Tibial nerve (tissue), 4 donors: ENCODE results near the gene ILDR1. TPM values are rescaled to one million over a fixed set of nuclear protein-coding genes. Genes with fewer than 3 reads are reported as not detected.

ENCODE experiments used
- DNase-seq, 2 donors: peaks; one replicate each; pipeline ENCODE4 v3.0.0-alpha.2; 2019; ENCODE audit warnings: low spot score in 2 of 2
- H3K27ac ChIP-seq, 4 donors: fragments of 200-600 bp; sonication (generic) in 3 of 4; one replicate each; pipeline ENCODE4 v1.5.1; 2017 to 2019; ENCODE audit warnings: mild to moderate bottlenecking in 1 of 4
- H3K27me3 ChIP-seq, 2 donors: fragments of 200-600 bp; sonication (generic) in 1 of 2; one replicate each; pipeline versions ENCODE4 v1.5.1 to v1.6.0; 2017 to 2019
- H3K36me3 ChIP-seq, 3 donors: fragments of 200-600 bp; sonication (generic); one replicate each; pipeline ENCODE4 v1.5.1; 2018 to 2019
- H3K4me1 ChIP-seq, 4 donors: fragments of 200-600 bp; sonication (generic) in 3 of 4; one replicate each; pipeline ENCODE4 v1.5.1; 2017 to 2019
- H3K4me3 ChIP-seq, 4 donors: fragments of 200-600 bp; sonication (generic) in 3 of 4; one replicate each; pipeline ENCODE4 v1.5.1; 2017 to 2019; ENCODE audit warnings: mild to moderate bottlenecking in 1 of 4, moderate library complexity in 1 of 4
- H3K9me3 ChIP-seq, 4 donors: fragments of 200-600 bp; sonication (generic) in 3 of 4; one replicate each; pipeline ENCODE4 v1.5.1; 2017 to 2019
- CTCF ChIP-seq, 5 experiments: fragments of 200-600 bp in 3 of 5; fragments of 450-650 bp in 2 of 5; sonication (generic) in 3 of 5; IDR thresholded peaks; one replicate each; pipeline ENCODE4 v1.5.1; 2016 to 2019; ENCODE audit warnings: antibody characterized with exemption in 5 of 5, mild to moderate bottlenecking in 3 of 5, moderate library complexity in 2 of 5
- EP300 ChIP-seq, 2 donors: sonication (generic); formaldehyde crosslinking; IDR thresholded peaks; one replicate each; pipeline ENCODE4 v1.6.1; 2017; ENCODE audit warnings: antibody characterized with exemption in 2 of 2, mild to moderate bottlenecking in 1 of 2
- POLR2A ChIP-seq, 2 donors: fragments of 450-650 bp; IDR thresholded peaks; one replicate each; pipeline ENCODE4 v1.6.1; 2017; ENCODE audit warnings: antibody characterized with exemption in 2 of 2, mild to moderate bottlenecking in 2 of 2, moderate library complexity in 2 of 2
- WGBS, 2 donors: methylation state at CpG; one replicate each; pipeline ENCODE4 v1.1.5; 2018; 5-methylcytosine and 5-hydroxymethylcytosine counted together
- total RNA-seq, 4 donors: library from RNA; depleted of rRNA; stranded (reverse); fragments of >200 nt; gene quantifications; one replicate each; pipeline ENCODE4 v1.1.0, GENCODE V29; 2016

Gene ILDR1
- total RNA-seq, 4 donors from 2014 or later, result not detected

- Histone ChIP-seq H3K4me1 (peaks cover 0 to 9% (median 3%) of the 10 kb centered on the region in 4 donors), H3K9me3 (no peaks in the 10 kb centered on the region), H3K36me3 (no peaks in the 10 kb centered on the region), H3K4me3 (no peak overlapping the region), H3K27me3 (no peaks in the 10 kb centered on the region), H3K27ac (peak overlapping the region in 2 of 4 donors; percentile 53 to 55)
- DNase-seq, result peak; percentile 20 to 36
- WGBS, 2 donors, result 53 to 55% methylated on average over 14 of the region's 14 CpGs
- TF ChIP-seq POLR2A (IDR thresholded peaks at IDR 0.05) (no peak), CTCF (IDR thresholded peaks at IDR 0.05) (peak in 1 of 5 experiments; percentile 17), EP300 (IDR thresholded peaks at IDR 0.05) (peak in 1 of 2 donors; percentile 73)
These were observed 26.6 kb downstream of the ILDR1 start for GRCh38 chr3:121995161-121996137.

GRCh38 chr3:121994551-121994950 is 27.5 kb downstream of the ILDR1 start:
- Histone ChIP-seq H3K4me3 (no peak overlapping the region), H3K4me1 (peaks cover 0 to 9% (median 3%) of the 10 kb centered on the region in 4 donors), H3K36me3 (no peaks in the 10 kb centered on the region), H3K27ac (peak overlapping the region in 2 of 4 donors; percentile 53 to 55), H3K27me3 (no peaks in the 10 kb centered on the region), H3K9me3 (no peaks in the 10 kb centered on the region)
- no peak for DNase-seq
- TF ChIP-seq POLR2A (IDR thresholded peaks at IDR 0.05) (no peak), EP300 (IDR thresholded peaks at IDR 0.05) (no peak), CTCF (IDR thresholded peaks at IDR 0.05) (no peak)
- 81 to 82% methylated on average over 3 of the region's 3 CpGs for WGBS, 2 donors

GRCh38 chr3:121992601-121993560 is 29.2 kb downstream of the ILDR1 start:
- Histone ChIP-seq H3K4me1 (peaks cover 0 to 9% (median 0%) of the 10 kb centered on the region in 4 donors), H3K27me3 (no peaks in the 10 kb centered on the region), H3K4me3 (no peak overlapping the region), H3K9me3 (no peaks in the 10 kb centered on the region), H3K27ac (peak overlapping the region in 1 of 4 donors; percentile 12), H3K36me3 (no peaks in the 10 kb centered on the region)
- DNase-seq, result no peak
- 92% methylated on average over 20 to 31 of the region's 31 CpGs for WGBS, 2 donors
- TF ChIP-seq CTCF (IDR thresholded peaks at IDR 0.05) (no peak), EP300 (IDR thresholded peaks at IDR 0.05) (no peak), POLR2A (IDR thresholded peaks at IDR 0.05) (no peak)

GRCh38 chr3:121989943-121990342 is 32.1 kb downstream of the ILDR1 start:
- H3K4me3 ChIP-seq, result no peak overlapping the region
- DNase-seq, result no peak
- no peaks in the 10 kb centered on the region for H3K4me1 ChIP-seq
- H3K9me3 ChIP-seq, result no peaks in the 10 kb centered on the region
- no peaks in the 10 kb centered on the region for H3K36me3 ChIP-seq
- TF ChIP-seq EP300 (IDR thresholded peaks at IDR 0.05) (no peak), CTCF (IDR thresholded peaks at IDR 0.05) (no peak), POLR2A (IDR thresholded peaks at IDR 0.05) (no peak)
- no peaks in the 10 kb centered on the region for H3K27me3 ChIP-seq
- H3K27ac ChIP-seq, result no peak overlapping the region
